PC-3 (cell line): ENCODE data around the gene KIDINS220. TPM values are rescaled to one million over a fixed set of nuclear protein-coding genes. Genes with fewer than 3 reads are reported as not detected.

Source experiments
- ATAC-seq: fragments of 200-7000 bp; cut with Tn5 transposase; 2 replicates; pipeline ENCODE4 v1.9.1; 2020; ENCODE audit warnings: mild to moderate bottlenecking, moderate library complexity
- BruUV-seq: library from RNA; stranded (reverse); fragments of 400-500 nt; replicated peaks from 2 replicates; lab custom pipeline; 2021; lab: Mats Ljungman, UMichigan
- CTCF ChIA-PET: fragments of 300-600 bp; sonication (Branson Sonifier 250); formaldehyde crosslinking; loops from one replicate; lab custom pipeline; 2022; ENCODE audit warnings: antibody characterized with exemption; lab: Charles Lee
- POLR2A ChIA-PET: fragments of 300-600 bp; sonication (Branson Sonifier 250); formaldehyde crosslinking; loops from one replicate; lab custom pipeline; 2022; ENCODE audit warnings: antibody characterized with exemption; ENCODE audit not compliant: unreplicated experiment; lab: Charles Lee
- DNase-seq: peaks from one replicate; pipeline ENCODE4 v3.0.0-alpha.2; 2015
- H2AFZ ChIP-seq: fragments of 300-600 bp; sonication (generic); 2 replicates; pipeline ENCODE4 v1.6.0; 2016; ENCODE audit warnings: antibody characterized with exemption, low read length
- H3F3A ChIP-seq: fragments of 300-600 bp; sonication (generic); one replicate; pipeline ENCODE4 v1.6.0; 2017; ENCODE audit warnings: antibody characterized with exemption, low read length, control low read depth, mild to moderate bottlenecking; ENCODE audit not compliant: unreplicated experiment
- H3K27ac ChIP-seq: fragments of 300-600 bp; sonication (generic); 2 replicates; pipeline ENCODE4 v1.5.1; 2016; ENCODE audit warnings: mild to moderate bottlenecking, low read length
- H3K27me3 ChIP-seq: fragments of 300-600 bp; sonication (generic); 2 replicates; pipeline ENCODE4 v1.6.1; 2016; ENCODE audit warnings: low read length, mixed read lengths
- H3K36me3 ChIP-seq: fragments of 300-600 bp; sonication (generic); 2 replicates; pipeline ENCODE4 v1.6.1; 2016; ENCODE audit warnings: low read depth, mixed run types, low read length, mixed read lengths
- H3K4me1 ChIP-seq: fragments of 300-600 bp; sonication (generic); 2 replicates; pipeline ENCODE4 v1.5.1; 2016; ENCODE audit warnings: low read length; ENCODE audit not compliant: insufficient read depth
- H3K4me2 ChIP-seq: fragments of 300-600 bp; sonication (generic); 2 replicates; pipeline ENCODE4 v1.6.0; 2016; ENCODE audit warnings: low read length
- H3K4me3 ChIP-seq: fragments of 300-600 bp; sonication (generic); 2 replicates; pipeline ENCODE4 v1.5.1; 2016; ENCODE audit warnings: mild to moderate bottlenecking, low read length, mixed read lengths
- H3K79me2 ChIP-seq: fragments of 300-600 bp; sonication (generic); 2 replicates; pipeline ENCODE4 v1.6.1; 2017; ENCODE audit warnings: low read length, mixed read lengths
- H3K9ac ChIP-seq: fragments of 300-600 bp; sonication (generic); 2 replicates; pipeline ENCODE4 v1.6.0; 2016; ENCODE audit warnings: mild to moderate bottlenecking, low read length
- H3K9me2 ChIP-seq: fragments of 300-600 bp; sonication (generic); replicated peaks from 2 replicates; pipeline ENCODE4 v1.6.1; 2016; ENCODE audit warnings: mixed run types, low read length, mixed read lengths
- H3K9me3 ChIP-seq: fragments of 300-600 bp; sonication (generic); 2 replicates; pipeline ENCODE4 v1.6.1; 2016; ENCODE audit warnings: low read length, mixed read lengths
- H4K20me1 ChIP-seq: fragments of 300-600 bp; sonication (generic); 2 replicates; pipeline ENCODE4 v1.6.1; 2016; ENCODE audit warnings: low read length, mixed read lengths
- EZH2 ChIP-seq: fragments of 300-600 bp; sonication (generic); IDR thresholded peaks from one replicate; pipeline ENCODE4 v1.6.1; 2017; ENCODE audit warnings: antibody characterized with exemption, mild to moderate bottlenecking, low read length; ENCODE audit not compliant: unreplicated experiment
- EZH2phosphoT487 ChIP-seq: fragments of 300-600 bp; sonication (generic); IDR thresholded peaks from 2 replicates; pipeline ENCODE4 v1.6.1; 2018; ENCODE audit warnings: mild to moderate bottlenecking, antibody characterized with exemption, low read length, borderline replicate concordance
- intact Hi-C: fragments of 100-400 bp; cut with micrococcal nuclease; formaldehyde crosslinking; loops from 2 replicates; pipeline ENCODE4 v1.9.0; 2023
- total RNA-seq: library from RNA; depleted of rRNA; stranded (reverse); fragments of >200 nt; gene quantifications from 2 replicates; pipeline ENCODE4 v1.2.3, GENCODE V29; 2014
- TF ChIP-seq, protein P1 (sequence below): fragments of 300-600 bp; sonication (generic); conservative IDR thresholded peaks from 2 replicates; pipeline ENCODE4 v1.5.1; 2017; ENCODE audit warnings: antibody characterized with exemption, low read depth, mild to moderate bottlenecking, low read length

Gene KIDINS220
- total RNA-seq, 1 experiment from 2014 or later: 37.6 TPM

- no peak overlapping the region for H2AFZ ChIP-seq
- no peaks in the 10 kb centered on the region for H3K9me3 ChIP-seq
Observed at GRCh38 chr2:8882094-8882493, 44.7 kb upstream of the KIDINS220 start.

DNA sequence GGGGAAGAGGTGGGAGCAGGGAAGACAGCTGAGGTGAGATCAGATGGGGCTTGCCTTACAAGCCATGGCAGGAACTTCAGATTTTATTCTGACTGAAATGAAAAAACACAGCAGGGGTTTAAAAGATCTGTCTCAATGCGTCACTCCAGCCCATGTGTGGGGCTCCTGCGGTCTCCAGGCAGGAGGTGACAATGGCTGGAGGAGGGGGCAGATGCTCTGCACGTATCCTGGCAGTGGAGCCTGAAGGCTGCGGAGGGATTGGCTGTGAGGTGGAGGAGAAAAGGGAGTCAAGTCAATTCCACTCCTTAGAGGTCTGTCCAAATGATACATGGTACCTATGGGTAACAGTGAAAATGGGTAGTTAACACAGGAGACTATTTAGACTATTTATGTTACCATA is 40.5 kb upstream of the KIDINS220 start:
- DNase-seq: no peak
- H3K27ac ChIP-seq: no peak overlapping the region
- no peaks in the 10 kb centered on the region for H3K27me3 ChIP-seq
- H3K9me3 ChIP-seq: no peaks in the 10 kb centered on the region
- H3K9ac ChIP-seq: no peak overlapping the region
- H3K9me2 ChIP-seq: no peaks in the 10 kb centered on the region
- no peak for ATAC-seq
- ChIA-PET CTCF (no interaction called here), POLR2A (no interaction called here)
- TF ChIP-seq EZH2phosphoT487 (no peak), EZH2 (no peak)
- TF ChIP-seq, protein P1, sequence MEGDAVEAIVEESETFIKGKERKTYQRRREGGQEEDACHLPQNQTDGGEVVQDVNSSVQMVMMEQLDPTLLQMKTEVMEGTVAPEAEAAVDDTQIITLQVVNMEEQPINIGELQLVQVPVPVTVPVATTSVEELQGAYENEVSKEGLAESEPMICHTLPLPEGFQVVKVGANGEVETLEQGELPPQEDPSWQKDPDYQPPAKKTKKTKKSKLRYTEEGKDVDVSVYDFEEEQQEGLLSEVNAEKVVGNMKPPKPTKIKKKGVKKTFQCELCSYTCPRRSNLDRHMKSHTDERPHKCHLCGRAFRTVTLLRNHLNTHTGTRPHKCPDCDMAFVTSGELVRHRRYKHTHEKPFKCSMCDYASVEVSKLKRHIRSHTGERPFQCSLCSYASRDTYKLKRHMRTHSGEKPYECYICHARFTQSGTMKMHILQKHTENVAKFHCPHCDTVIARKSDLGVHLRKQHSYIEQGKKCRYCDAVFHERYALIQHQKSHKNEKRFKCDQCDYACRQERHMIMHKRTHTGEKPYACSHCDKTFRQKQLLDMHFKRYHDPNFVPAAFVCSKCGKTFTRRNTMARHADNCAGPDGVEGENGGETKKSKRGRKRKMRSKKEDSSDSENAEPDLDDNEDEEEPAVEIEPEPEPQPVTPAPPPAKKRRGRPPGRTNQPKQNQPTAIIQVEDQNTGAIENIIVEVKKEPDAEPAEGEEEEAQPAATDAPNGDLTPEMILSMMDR: no peak
- no TSS peak for BruUV-seq
- H3K79me2 ChIP-seq: no peaks in the 10 kb centered on the region
- H3K4me2 ChIP-seq: no peak overlapping the region
- 0 out of 2 replicates have a peak, but pooled peaks cover 4% of the 10 kb centered on the region for H3K4me1 ChIP-seq
- H4K20me1 ChIP-seq: no peaks in the 10 kb centered on the region
- H2AFZ ChIP-seq: no peak overlapping the region
- intact Hi-C loops: no loop called here
- H3F3A ChIP-seq: no peaks in the 10 kb centered on the region
- peaks cover 16% of the 10 kb centered on the region; the same call in 1 of the 2 replicates for H3K36me3 ChIP-seq
- H3K4me3 ChIP-seq: no peak overlapping the region

More at GRCh38 chr2:8882094-8882493, 44.7 kb upstream of the KIDINS220 start:
- Histone ChIP-seq H3K36me3 (peaks cover 14% of the 10 kb centered on the region; the same call in 1 of the 2 replicates), H3K4me3 (no peak overlapping the region), H3K27me3 (no peaks in the 10 kb centered on the region), H3K4me1 (no peaks in the 10 kb centered on the region), H4K20me1 (no peaks in the 10 kb centered on the region), H3K4me2 (no peak overlapping the region), H3K9me2 (no peaks in the 10 kb centered on the region), H3K79me2 (no peaks in the 10 kb centered on the region), H3F3A (no peaks in the 10 kb centered on the region), H3K27ac (no peak overlapping the region), H3K9ac (no peak overlapping the region)
- POLR2A ChIA-PET: no interaction called here
- intact Hi-C loops: no loop called here
- ATAC-seq (peak; percentile 66), DNase-seq (peak; percentile 74)
- BruUV-seq: no TSS peak
- CTCF ChIA-PET: no interaction called here
- no peak for TF ChIP-seq EZH2
- TF ChIP-seq, protein P1: peak; percentile 82

GRCh38 chr2:8877332-8877731 is 39.9 kb upstream of the KIDINS220 start:
- TF ChIP-seq EZH2phosphoT487: no peak
- no peak for TF ChIP-seq EZH2
- TF ChIP-seq, protein P1: no peak
- Histone ChIP-seq H3K36me3 (peaks cover 16% of the 10 kb centered on the region; the same call in 1 of the 2 replicates), H3K4me3 (no peak overlapping the region), H3K9me3 (no peaks in the 10 kb centered on the region), H3K79me2 (no peaks in the 10 kb centered on the region), H3K27me3 (no peaks in the 10 kb centered on the region), H4K20me1 (no peaks in the 10 kb centered on the region), H3K9ac (no peak overlapping the region), H3F3A (no peaks in the 10 kb centered on the region), H2AFZ (no peak overlapping the region), H3K4me2 (no peak overlapping the region), H3K27ac (no peak overlapping the region), H3K9me2 (no peaks in the 10 kb centered on the region), H3K4me1 (0 out of 2 replicates have a peak, but pooled peaks cover 4% of the 10 kb centered on the region)
- POLR2A ChIA-PET: no interaction called here
- BruUV-seq: no TSS peak
- intact Hi-C loops: no loop called here
- ATAC-seq (no peak), DNase-seq (no peak)
- CTCF ChIA-PET: no interaction called here
